ENCODE results near the gene JSRP1. TPM values are rescaled to one million over a fixed set of nuclear protein-coding genes. Genes with fewer than 3 reads are reported as not detected.

The JSRP1 gene
- total RNA-seq, 2 experiments from 2014 or later = 1.5 to 15.9 TPM

DNA sequence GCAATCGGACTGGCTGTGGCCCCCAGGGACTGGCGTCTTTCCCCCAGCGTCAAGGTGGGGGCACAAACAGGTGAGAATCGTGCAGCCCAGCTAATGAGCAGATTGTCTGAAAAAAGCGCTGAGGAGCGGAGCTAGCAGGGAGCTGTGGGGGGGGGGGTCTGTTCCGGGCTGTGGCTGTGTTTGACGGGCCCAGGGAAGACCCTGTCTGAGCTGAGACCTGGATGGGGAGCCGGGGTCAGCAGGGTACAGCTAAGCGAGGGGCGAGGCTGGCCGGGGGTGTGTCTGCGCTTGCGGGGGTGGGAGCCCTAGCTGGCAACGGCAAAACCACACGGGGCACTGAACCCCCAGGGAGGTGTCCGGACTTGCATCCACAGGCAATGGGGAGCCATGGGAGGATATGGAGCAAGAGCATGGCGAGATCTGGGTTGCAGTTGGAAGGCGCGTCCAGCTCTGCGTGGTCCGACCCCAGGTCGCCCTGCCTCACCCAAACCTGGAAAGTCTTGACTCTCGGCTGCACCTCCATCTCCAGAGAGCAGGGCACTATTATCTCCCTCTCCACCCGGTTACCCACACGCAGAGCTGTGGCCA, 47.1 kb upstream of the JSRP1 start:
- H3K4me1 ChIP-seq (ENCODE audit: insufficient read depth, low read length, poor library complexity, severe bottlenecking) = peaks cover 10% of the 10 kb centered on the region
- POLR2A ChIA-PET = no interaction called here

DNA sequence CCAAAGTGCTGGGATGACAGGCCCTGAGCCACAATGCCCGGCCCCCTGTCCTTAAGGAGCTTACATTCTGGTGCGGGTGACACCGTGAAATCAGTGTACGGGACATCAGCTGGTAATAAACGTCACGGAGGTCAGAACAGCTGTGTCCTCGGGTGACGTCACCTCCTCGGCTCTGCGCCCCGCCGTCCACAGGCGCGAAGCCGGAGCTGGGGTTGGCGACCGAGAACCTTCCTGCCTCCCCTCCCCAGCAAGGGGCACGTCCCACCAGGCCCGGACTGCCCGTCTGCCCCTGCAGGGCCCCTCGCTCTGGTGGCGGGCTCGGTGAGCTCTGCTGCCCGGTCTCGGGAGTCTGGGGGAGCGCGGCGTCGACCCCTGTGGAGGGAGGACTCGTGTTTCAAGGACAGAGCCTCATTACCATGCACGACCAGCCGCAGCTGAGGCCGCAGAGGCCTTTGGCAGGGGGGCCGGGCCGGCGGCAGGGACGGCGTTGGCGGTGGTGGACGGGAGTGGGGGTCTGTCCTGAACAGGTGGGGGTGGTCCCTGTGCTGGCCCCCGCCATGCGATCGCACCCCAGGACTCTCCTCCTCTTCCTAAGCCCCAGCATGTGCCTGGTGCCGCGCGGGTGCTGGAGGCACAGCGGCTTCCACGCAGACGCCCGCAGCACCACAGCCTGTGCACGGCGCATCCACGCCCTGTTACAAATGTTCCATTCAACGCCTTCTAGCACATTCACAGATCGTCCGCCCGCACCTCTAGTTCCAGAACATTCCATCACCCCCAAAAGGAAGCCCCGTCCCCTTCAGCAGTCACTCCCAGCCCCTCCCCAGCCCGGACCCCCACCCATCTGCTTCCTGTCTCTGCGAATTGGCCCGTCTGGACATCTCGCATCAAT, 46.3 kb upstream of the JSRP1 start:
- no peak overlapping the region for H3K4me2 ChIP-seq (ENCODE audit: low read length)
- intact Hi-C loops (cut with micrococcal nuclease; ENCODE audit: unreplicated experiment) = no loop called here
- no peak overlapping the region for H3K27ac ChIP-seq (ENCODE audit: low read depth, low read length, poor library complexity, severe bottlenecking)
- H3K4me1 ChIP-seq (ENCODE audit: insufficient read depth, low read length, poor library complexity, severe bottlenecking) = peaks cover 10% of the 10 kb centered on the region
- POLR2A ChIA-PET = interaction anchor here (0.8 kb wide), 1 partner anchor 15 kb away, joined by 5 read pairs; no protein-coding TSS in a partner anchor
- H3K9me2 ChIP-seq (ENCODE audit: insufficient read depth, low read length) = no peaks in the 10 kb centered on the region
- no peak for TF ChIP-seq EZH2phosphoT487 (IDR thresholded peaks at IDR 0.05; ENCODE audit: borderline replicate concordance, low read depth, low read length)
- TF ChIP-seq, protein P1, sequence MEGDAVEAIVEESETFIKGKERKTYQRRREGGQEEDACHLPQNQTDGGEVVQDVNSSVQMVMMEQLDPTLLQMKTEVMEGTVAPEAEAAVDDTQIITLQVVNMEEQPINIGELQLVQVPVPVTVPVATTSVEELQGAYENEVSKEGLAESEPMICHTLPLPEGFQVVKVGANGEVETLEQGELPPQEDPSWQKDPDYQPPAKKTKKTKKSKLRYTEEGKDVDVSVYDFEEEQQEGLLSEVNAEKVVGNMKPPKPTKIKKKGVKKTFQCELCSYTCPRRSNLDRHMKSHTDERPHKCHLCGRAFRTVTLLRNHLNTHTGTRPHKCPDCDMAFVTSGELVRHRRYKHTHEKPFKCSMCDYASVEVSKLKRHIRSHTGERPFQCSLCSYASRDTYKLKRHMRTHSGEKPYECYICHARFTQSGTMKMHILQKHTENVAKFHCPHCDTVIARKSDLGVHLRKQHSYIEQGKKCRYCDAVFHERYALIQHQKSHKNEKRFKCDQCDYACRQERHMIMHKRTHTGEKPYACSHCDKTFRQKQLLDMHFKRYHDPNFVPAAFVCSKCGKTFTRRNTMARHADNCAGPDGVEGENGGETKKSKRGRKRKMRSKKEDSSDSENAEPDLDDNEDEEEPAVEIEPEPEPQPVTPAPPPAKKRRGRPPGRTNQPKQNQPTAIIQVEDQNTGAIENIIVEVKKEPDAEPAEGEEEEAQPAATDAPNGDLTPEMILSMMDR (conservative IDR thresholded peaks at IDR 0.05; ENCODE audit: low read length) = no peak
- no TSS peak for BruUV-seq (replicated peaks)
- H3K9me3 ChIP-seq (ENCODE audit: low read length) = no peaks in the 10 kb centered on the region
- H3K79me2 ChIP-seq (ENCODE audit: insufficient read depth, low read depth, low read length) = no peaks in the 10 kb centered on the region
- no peaks in the 10 kb centered on the region for H4K20me1 ChIP-seq (ENCODE audit: insufficient read depth, low read length)
- DNase-seq (ENCODE audit: low spot score) = no peak
- H2AFZ ChIP-seq (ENCODE audit: low read length) = no peak overlapping the region
- no peaks in the 10 kb centered on the region for H3K36me3 ChIP-seq (ENCODE audit: insufficient read depth, low read length)
- no peak overlapping the region for H3K4me3 ChIP-seq (ENCODE audit: low read depth, low read length, poor library complexity, severe bottlenecking)
- CTCF ChIA-PET (ENCODE audit: unreplicated experiment) = no interaction called here

More for the DNA sequence above, 47.1 kb upstream of the JSRP1 start:
- Histone ChIP-seq H3K4me2 (ENCODE audit: low read length) (no peak overlapping the region), H3K79me2 (ENCODE audit: insufficient read depth, low read depth, low read length) (no peaks in the 10 kb centered on the region), H3K9me3 (ENCODE audit: low read length) (no peaks in the 10 kb centered on the region), H3K9me2 (ENCODE audit: insufficient read depth, low read length) (no peaks in the 10 kb centered on the region), H3K4me3 (ENCODE audit: low read depth, low read length, poor library complexity, severe bottlenecking) (no peak overlapping the region), H3K27ac (ENCODE audit: low read depth, low read length, poor library complexity, severe bottlenecking) (no peak overlapping the region), H4K20me1 (ENCODE audit: insufficient read depth, low read length) (no peaks in the 10 kb centered on the region), H3K36me3 (ENCODE audit: insufficient read depth, low read length) (no peaks in the 10 kb centered on the region), H2AFZ (ENCODE audit: low read length) (no peak overlapping the region)
- CTCF ChIA-PET (ENCODE audit: unreplicated experiment) = no interaction called here
- no peak for DNase-seq (ENCODE audit: low spot score)
- no TSS peak for BruUV-seq (replicated peaks)
- intact Hi-C loops (cut with micrococcal nuclease; ENCODE audit: unreplicated experiment) = no loop called here
- TF ChIP-seq, protein P1 (conservative IDR thresholded peaks at IDR 0.05; ENCODE audit: low read length) = no peak
- TF ChIP-seq EZH2phosphoT487 (IDR thresholded peaks at IDR 0.05; ENCODE audit: borderline replicate concordance, low read depth, low read length) = no peak

DNA sequence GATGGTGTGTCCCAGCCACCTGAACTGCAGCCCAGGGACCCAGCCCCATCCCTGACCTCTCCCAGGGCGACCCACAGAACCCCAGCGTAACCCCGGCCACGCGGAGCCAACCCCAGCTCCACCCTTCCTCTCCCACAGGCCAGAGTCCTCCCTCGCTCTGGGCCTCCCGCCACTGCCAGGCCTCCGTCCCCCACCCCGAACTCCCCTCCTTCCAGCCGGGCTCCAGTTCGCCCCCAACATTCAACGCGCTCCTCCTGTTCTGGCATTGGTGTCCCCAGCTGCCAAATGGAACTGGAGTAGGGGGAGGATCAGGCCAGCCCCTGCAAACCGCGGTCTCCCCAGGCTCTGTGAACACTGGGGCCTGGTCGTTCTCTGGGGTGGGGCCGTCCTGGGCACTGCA, 44.3 kb upstream of the JSRP1 start:
- CTCF ChIA-PET (ENCODE audit: unreplicated experiment) = no interaction called here
- H3K9me3 ChIP-seq (ENCODE audit: low read length) = no peaks in the 10 kb centered on the region
- no peaks in the 10 kb centered on the region for H4K20me1 ChIP-seq (ENCODE audit: insufficient read depth, low read length)
- peaks cover 10% of the 10 kb centered on the region for H3K4me1 ChIP-seq (ENCODE audit: insufficient read depth, low read length, poor library complexity, severe bottlenecking)
- BruUV-seq (replicated peaks) = no TSS peak
- intact Hi-C loops (cut with micrococcal nuclease; ENCODE audit: unreplicated experiment) = no loop called here
- DNase-seq (ENCODE audit: low spot score) = no peak
- no peaks in the 10 kb centered on the region for H3K79me2 ChIP-seq (ENCODE audit: insufficient read depth, low read depth, low read length)
- H3K4me2 ChIP-seq (ENCODE audit: low read length) = no peak overlapping the region
- no peak overlapping the region for H3K4me3 ChIP-seq (ENCODE audit: low read depth, low read length, poor library complexity, severe bottlenecking)
- H2AFZ ChIP-seq (ENCODE audit: low read length) = no peak overlapping the region
- H3K9me2 ChIP-seq (ENCODE audit: insufficient read depth, low read length) = no peaks in the 10 kb centered on the region
- H3K27ac ChIP-seq (ENCODE audit: low read depth, low read length, poor library complexity, severe bottlenecking) = no peak overlapping the region
- TF ChIP-seq EZH2phosphoT487 (IDR thresholded peaks at IDR 0.05; ENCODE audit: borderline replicate concordance, low read depth, low read length) = no peak
- TF ChIP-seq, protein P1 (conservative IDR thresholded peaks at IDR 0.05; ENCODE audit: low read length) = no peak
- POLR2A ChIA-PET = no interaction called here
- no peaks in the 10 kb centered on the region for H3K36me3 ChIP-seq (ENCODE audit: insufficient read depth, low read length)
